CD4-positive, alpha-beta T cell treated with Interleukin-17A for 1 hour (primary cell): ENCODE results near the gene MPC1L.
"Not testable (repeated sequence)": the region's sequence is repeated elsewhere in the genome, so short reads cannot be mapped to it uniquely, and the experiment has no call there.

Experiments used
- DNase-seq: peaks from one replicate; pipeline ENCODE4 v3.0.0-alpha.2; 2020

The MPC1L gene

DNA sequence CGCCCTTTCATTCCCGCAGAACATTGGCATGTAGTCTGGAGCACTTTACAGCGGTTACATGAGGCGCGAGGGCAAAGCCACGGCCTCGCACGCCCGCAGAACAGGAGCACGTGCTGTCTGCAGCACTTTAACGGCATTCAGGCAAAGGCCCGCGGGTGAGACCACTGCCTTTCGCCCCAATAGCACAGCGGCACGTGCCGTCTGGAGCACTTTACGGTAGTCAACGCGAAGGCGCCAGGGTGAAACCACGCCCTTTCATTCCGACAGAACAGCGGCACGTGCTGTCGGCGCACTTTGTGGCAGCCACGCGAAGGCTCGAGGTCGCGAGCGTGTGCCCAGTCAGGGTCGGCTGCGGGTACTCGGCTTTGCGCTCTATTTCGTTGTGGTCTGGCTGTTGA is at the start of gene MPC1L:
Gene MPC1L, plus strand, starts transcription at position 290 of the 398 bp plus-strand sequence. CDS start 138 bp downstream, outside the sequence.
- DNase-seq, result no peak

DNA sequence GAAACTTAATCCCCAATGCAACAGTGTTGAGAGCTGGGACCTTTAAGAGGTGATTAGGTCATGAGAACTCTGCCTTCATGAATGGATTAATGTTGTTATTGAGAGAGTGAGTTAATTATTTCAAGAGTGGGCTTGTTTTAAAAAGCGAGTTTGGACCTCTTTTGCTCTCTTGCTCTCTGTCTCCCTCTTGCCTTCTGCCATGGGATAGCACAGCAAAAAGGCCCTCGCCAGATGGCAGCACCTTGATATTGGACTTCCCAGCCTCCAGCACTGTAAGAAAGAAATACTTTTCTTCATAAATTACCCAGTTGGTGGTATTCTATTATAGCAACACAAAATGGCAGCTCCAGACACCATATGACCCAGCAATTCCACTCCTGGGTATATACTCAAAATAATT is 49.5 kb upstream of the MPC1L start:
- DNase-seq, result peak; percentile 55

DNA sequence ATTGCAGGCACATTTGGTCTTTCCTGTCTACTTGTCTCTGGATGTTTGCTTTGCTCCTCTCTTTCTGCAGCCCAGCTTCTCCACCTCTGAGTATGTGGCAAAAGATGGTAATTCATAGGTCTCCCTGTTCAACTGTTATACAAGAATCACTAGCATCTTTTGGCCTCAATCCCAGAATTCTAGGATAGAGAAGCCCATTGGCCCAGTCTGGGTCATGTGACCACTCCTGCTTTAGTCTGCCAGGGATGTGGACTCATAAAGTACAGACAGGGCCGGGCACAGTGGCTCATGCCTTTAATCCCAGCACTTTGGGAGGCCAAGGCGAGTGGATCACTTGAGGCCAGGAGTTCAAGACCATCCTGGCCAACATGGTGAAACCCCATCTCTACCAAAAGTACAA is 47.8 kb upstream of the MPC1L start:
- DNase-seq, result not testable (repeated sequence)

DNA sequence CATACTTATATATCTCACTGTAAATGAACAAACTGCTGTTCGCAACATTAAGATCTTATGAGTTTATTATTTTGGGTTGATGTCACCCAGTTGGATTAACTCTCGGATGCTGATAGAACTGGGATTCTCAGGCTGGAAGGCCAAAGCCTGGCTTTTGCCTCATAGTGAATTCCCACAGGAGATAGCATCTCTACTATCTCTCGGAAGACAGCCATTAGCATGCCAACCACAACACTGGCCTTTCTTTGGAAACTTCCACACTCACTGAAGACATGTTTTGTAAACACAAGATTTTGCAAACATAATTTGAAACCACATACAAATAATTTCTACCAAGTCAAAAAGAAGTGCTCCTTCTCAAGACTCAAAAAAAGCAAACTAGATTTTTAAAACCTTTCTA is 46.9 kb upstream of the MPC1L start:
- DNase-seq, result no peak

DNA sequence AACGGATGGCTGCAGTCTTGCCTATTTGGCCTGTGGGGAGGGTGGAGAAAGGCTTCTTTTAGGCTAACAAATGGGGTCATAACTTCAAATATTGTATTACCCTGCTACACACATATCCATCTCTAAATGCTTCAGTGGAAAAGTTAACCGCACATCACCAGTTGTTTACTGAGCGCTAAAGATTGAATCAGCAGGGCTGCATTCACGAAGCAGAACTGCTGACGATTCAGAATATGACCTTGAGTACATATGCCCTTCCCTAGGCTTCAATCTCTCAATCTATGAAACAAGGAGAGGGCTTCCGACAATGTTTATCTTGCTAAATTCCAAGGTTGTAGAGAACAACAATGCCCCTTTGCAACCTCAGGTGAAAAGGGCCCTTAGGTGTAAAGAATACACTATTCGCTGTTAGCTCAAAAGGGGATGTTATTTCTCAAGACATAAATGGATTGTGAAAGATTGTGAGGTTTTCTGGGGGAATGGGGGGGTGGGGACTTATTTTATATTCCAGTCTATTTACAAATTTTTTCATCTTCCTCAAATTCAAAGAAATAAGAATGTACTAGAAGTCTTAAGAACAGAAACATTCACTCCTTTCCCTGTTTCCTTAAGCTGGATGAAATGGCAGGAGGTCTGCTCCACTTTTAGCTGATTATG is 45.1 kb upstream of the MPC1L start:
- no peak for DNase-seq

DNA sequence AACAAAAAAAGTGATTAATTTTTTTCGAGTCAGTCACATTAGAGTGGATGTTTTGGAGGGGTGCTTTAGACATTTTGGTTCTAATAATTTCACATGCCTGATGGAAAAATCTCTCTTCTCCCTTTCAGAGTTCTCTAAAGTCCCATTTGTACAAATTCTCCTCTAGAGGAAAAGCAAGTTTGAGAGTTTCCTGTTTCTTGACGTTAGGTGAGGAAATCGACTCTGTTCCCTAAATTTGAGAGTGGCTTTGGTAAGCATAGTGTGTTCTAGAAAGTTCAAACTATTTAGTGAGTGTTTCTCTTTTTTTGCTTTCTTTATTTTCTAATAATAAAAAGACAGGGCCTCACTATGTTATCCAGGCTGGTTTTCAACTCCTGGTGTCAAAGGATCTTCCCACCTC is 44.1 kb upstream of the MPC1L start:
- DNase-seq, result no peak

DNA sequence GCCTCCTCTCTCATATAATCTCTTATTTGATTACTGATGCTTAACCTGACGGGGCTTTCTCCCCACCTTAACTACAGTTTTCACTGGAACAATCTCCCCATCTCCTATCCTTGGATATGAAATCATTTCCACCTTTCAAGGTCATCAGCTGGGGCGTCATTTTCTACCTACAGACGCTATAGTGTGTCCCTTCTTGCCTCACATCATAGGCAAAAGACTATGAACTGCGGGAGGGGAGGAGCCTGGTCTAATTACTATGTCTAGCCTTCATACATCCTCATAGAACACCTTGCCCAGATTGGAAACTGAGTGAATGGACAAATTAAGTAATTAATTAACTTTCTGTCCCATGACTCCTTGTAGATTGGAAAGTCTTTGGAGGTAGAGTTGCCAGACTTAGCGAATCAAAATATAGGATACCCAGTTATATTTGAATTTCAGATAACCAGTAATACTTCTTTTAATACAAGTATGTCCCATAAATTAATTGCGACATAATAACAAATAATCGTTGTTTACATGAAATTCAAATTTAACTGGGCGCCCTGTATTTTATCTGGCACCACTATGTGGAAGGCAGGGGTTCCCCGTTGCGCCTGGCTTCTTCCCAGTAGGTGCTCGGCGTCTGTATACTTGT is 43.2 kb upstream of the MPC1L start:
- peak; percentile 10 for DNase-seq

DNA sequence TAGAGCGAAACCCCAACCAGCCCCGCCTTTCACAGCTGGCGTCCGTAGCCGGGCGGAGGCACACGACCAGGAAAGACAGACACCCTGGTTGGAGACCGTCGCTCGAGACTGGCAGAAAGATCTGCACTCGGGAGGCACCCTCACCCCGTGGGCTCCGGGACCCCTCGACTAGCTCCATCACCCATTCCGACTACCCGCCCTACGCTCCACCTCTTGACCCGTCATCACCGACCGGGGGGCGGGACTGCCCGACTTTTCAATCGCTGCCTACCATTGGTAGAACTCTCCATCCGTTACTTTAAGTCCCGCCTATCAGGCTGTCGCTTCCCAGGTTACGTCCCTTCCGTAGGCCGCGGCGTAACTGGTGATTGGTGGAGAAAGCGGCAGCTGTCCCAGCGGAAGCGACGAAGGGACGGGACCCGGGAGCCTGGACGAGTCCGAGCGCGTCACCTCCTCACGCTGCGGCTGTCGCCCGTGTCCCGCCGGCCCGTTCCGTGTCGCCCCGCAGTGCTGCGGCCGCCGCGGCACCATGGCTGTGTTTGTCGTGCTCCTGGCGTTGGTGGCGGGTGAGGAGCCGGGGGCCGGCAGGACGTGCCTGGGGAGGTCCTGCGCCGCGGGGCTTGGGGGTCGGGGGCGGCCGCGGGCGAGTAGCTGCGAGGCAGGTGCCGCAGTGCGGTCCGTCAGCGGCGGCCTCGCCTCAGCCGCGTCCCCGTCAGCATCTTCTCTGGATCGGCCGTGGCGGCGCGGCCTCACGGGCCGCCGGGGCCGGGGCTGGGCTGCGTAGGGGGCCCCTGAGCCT is 42.5 kb upstream of the MPC1L start, which contains the start of gene ATP6AP2:
Gene ATP6AP2, plus strand, starts transcription at position 434 of the 799 bp plus-strand sequence. Its CDS starts 96 bp downstream, at position 530.
- peak; percentile 95 for DNase-seq

DNA sequence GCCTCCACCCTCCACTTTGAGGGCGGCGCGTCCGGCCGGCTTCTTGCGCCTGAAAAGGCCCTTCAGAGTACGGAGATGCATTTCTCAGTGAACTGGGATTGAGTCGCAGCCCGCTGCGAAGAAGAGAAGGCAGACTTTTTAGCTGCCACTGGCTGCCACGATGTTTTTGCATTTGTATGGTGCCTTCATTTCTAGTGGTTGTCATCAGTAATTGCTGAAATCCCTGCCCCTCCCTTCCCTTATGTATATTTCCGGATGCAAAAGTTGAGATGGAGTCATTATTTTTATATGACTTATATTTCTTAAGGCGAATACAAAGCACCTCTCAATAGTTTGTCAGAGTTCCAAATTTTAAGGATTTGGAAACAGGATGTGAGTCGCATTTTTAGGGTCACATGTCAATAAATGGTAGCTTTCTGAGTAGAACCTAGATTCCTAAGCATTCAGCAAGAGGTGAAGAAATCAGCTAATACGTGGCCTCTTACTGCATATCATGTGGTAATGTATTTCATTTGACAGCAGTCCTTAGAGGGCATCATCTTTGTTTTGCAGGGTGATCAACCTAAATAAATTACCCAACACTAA is 41.8 kb upstream of the MPC1L start:
- DNase-seq, result peak; percentile 48

DNA sequence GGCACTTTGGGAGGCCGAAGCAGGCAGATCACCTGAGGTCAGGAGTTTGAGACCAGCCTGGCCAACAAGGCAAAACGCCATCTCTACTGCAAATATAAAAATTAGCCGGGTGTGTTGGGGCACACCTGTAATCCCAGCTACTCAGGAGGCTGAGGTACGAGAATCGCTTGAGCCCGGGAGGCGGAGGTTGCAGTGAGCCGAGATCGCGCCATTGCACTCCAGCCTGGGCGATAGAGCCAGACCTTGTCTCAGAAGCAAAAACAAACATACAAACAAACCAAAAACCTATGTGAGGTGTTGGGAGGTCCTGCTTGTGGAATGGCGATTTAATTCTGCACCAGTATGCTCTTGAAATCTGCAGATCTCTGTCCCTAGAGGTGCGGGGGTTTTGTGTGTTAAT is 41.0 kb upstream of the MPC1L start:
- not testable (repeated sequence) for DNase-seq

DNA sequence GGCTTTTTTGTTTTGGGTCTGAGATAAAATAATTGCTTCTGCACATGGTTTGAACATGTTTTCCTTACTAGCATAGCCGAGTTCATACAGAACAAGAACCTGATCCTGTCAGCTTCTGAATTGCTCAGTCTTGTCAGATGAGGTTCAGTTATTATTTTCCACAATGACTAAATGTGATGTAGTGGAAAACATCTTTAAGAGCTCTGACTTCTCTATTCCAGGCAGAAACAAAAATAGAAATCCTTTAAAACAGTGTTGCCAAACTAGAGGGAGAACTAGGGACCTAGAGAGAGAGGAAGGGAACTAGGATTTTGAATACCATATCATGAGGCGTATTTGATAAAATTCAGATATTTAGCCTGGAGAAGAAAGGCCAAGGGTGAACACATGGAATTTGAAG is 40.4 kb upstream of the MPC1L start:
- DNase-seq, result no peak

DNA sequence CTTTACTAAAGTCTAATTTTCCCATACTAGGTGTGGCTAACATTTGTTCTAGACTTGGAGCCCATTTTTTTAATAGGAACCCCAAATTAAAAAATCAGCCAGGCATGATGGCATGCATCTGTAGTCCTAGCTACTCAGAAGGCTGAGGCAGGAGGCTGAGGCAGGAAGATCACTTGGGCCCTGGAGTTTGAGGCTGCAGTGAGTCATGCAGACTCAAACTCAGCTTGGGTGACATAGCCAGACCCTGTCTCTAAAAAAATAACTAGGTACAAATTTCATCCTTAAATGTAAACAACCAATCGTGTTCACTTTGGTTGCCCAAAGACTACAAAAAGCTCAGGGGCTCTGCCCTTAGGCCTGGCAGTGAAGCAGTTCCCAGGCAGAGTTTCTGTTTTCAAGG is 35.6 kb upstream of the MPC1L start:
- DNase-seq, result not testable (repeated sequence)

DNA sequence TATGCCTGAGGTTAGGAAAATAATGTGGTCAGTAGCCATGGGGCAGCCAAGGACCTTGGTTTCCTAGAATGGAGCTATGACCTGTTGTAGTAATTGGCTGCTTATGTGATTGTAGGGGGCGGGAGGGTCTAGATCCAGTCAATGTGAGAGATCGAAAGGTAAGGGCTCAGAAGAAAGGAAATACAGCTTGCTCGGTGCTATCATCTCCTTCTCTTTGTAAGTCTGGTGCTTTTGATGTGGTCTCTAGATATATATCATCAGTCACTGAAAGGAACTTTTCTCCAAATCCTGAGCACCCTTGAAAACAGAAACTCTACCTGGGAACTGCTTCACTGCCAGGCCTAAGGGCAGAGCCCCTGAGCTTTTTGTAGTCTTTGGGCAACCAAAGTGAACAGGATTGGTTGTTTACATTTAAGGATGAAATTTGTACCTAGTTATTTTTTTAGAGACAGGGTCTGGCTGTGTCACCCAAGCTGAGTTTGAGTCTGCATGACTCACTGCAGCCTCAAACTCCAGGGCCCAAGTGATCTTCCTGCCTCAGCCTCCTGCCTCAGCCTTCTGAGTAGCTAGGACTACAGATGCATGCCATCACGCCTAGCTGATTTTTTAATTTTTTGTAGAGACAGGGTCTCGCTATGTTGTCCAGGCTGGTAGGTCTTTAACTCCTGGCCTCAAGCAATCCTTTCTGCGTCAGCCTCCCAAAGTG is 33.5 kb upstream of the MPC1L start:
- peak; percentile 46 for DNase-seq

DNA sequence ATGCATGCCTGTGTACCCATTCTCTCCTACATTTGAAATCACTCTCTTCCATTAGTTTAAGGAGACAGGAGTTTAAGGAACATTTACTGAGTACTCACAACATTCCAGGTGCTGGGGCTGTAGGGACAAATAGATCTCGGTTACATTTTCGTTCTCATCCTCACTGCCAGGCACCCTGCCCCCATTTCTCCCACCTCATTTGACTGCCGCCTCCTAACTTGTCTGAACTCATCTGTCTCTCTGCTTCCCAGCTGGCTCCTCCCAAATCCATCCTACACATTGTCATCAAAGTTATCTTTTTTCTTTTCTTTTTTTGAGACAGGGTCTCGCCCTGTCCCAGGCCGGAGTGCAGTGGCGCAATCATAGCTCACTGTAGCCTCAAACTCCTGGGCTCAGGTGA is 19.8 kb upstream of the MPC1L start:
- DNase-seq, result no peak

DNA sequence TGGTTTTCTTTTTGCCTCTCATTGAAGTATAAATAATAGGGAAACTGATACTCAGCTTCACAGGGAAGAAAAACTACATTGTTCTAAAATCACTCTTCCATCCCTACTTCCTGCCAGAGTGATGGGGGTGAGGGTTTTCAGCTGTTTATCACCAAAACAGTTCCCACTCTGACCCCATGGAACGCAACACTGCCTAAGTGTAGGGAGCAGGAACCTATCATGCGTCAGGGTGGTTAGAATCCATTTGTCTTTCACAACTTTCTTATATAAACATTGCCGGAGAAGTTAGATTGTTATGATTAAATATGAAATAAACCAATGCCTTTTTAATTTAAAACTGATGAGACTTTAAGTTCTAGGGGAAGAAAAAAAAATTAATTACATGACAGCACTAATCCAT is 15.8 kb upstream of the MPC1L start:
- DNase-seq, result no peak

DNA sequence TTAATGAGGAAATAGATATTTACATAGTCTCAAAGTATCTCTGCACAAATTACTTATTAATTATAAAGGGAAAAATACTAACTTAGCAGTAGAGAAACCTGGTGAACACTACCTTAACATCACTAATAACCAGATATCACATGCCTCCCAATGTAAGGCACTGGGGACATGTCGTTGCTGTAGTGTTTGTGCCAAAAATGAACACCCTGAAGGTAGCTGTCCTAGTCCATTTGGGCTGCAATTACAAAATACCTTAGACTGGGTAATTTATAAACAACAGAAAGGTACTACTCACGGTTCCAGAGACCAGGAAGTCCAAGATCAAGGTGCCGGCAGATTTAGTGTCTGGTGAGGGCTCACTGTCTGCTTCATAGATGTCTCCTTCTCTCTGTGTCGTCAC is 10.7 kb upstream of the MPC1L start:
- no peak for DNase-seq

DNA sequence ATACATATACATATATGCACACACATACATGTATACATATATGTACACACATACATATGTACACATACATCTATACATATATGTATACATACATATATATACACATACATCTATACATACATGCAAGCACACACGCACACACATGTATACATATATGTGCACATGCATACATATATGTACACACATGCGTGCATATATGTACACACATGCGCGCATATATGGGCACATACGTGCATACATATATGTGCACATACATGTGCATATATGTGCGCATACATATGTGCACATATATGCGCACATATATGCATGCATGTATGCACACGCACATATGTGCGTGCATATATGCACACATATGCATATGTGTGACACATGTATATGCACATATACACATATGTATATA is 7.3 kb upstream of the MPC1L start:
- DNase-seq, result no peak

DNA sequence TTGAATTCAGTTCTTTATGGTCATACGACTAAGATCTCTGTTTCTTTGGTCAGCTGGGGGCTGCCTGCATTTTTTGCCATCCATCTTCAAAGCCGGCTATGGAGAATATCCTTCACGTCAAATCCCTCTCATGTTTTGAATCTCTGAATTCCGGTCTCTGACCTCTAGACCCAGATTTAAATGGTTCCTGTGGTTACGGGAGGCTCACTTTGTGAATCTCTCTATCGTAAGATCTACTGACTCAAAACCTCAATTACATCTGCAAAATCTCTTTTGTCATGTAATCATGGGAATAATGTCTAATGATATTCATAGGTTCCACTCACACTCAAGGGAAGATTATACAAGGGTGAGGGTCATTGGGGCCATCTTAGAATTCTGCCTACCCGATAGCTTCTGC is 5.7 kb upstream of the MPC1L start:
- DNase-seq, result no peak

DNA sequence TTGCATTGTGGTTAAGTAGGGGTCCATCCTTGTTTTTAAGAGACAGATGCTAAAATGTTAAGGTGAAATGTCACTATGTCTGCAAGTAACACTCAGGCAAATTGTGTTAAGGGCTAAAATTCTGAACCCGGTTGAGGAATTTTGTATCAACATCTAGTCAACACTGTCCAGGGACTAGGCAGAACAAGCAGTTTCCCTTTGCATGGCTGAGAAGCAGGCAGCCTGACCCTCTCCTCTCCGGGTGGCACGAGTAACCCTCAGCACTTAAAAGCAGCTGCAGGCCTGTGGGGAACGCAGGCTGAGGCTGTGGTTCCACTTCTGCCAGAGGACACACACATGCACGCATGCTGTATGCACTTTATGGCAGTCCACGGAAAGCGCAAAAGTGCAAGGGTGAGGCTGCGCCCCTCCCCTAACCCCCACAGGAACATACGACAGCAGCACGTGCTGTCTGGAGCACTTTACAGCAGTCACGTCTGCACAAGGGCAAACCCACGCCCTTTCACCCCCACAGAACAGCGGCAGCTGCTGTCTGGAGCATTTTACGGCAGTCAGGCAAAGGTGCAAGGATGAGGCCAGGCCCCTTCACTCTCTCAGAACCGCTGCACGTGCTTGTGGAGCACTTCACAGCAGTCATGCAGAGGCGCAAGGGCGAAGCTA is 619 bp upstream of the MPC1L start:
- DNase-seq, result no peak

DNA sequence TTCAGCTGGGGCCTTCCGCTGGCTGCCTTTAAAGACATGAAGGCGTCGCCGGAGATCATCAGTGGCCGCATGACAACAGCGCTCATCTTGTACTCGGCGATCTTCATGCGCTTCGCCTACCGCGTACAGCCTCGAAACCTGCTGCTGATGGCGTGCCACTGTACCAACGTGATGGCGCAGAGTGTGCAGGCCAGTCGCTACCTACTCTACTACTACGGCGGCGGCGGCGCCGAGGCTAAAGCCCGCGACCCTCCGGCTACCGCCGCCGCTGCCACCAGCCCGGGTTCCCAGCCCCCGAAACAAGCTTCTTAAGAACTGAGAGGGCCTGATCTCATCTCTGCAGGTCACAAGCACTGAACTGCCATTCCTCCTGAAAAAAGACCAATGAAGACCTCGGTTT is 437 bp downstream of the MPC1L start:
- DNase-seq, result no peak

DNA sequence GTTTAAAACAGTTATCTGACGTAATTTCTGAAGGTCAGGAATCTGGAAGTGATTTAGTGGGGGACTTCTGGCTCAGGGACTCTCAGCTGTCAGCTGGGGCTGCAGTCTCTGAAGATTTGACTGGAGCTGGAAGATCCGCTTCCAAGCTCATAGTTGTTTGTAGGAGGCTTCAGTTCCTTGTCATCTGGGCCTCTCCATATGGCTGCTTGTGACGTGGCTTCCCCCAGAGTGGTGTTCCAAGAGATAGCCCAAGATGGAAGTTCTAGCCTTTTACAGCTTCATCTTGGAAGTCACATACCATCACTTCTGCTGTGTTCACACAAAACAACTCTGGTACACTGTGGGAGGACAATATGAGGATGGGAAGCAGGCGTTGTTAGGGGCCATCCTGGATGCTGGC is 2.1 kb downstream of the MPC1L start:
- DNase-seq, result no peak

DNA sequence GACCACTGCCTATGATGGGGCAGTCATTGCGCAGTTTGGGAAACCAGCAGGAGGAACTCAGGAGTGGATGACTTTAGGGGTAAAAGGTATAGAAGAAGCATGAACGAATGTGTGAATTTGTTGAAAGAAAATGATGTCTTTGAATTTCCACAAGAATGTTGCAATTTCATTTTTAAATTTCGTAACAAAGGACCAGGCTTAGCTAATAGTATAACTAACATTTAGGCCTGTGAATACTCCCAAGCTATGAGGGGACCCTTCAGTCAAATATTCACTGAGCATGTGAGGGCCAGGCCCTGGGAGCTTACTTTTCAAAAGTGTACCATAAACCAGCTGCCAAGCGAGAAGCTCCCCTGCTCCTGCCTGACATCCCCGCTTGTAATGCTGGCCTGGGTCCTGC is 5.3 kb downstream of the MPC1L start:
- no peak for DNase-seq
